Mucosa of descending colon (tissue), 3 donors: Measurements from ENCODE around the gene S100A9. TPM values are rescaled to one million over a fixed set of nuclear protein-coding genes. Genes with fewer than 3 reads are reported as not detected.

ENCODE experiments used
- ATAC-seq: fragments of 200-7000 bp; cut with Tn5 transposase; one replicate; pipeline ENCODE4 v1.9.1; 2020; ENCODE audit warnings: mild to moderate bottlenecking, moderate library complexity
- DNase-seq, 3 donors: peaks; one replicate each; pipeline ENCODE4 v3.0.0-alpha.2; 2020
- H3K36me3 ChIP-seq: fragments of 200-600 bp; one replicate; pipeline ENCODE4 v1.8.0; 2021; ENCODE audit warnings: low read depth, mild to moderate bottlenecking
- H3K4me1 ChIP-seq: fragments of 200-600 bp; one replicate; pipeline ENCODE4 v1.8.0; 2021; ENCODE audit warnings: low read depth, mild to moderate bottlenecking
- H3K4me3 ChIP-seq: fragments of 200-600 bp; one replicate; pipeline ENCODE4 v1.8.0; 2021; ENCODE audit warnings: mild to moderate bottlenecking
- H3K9me3 ChIP-seq: fragments of 200-600 bp; one replicate; pipeline ENCODE4 v1.8.0; 2021; ENCODE audit warnings: mild to moderate bottlenecking
- intact Hi-C, 2 donors: fragments of 100-400 bp; cut with DNase I in 1 of 2; cut with micrococcal nuclease in 1 of 2; formaldehyde crosslinking; loops; one replicate each; pipeline versions ENCODE4 v1.11.0 to v1.11.1; 2022; cut with DNase I, micrococcal nuclease
- long read RNA-seq, 2 donors: library from polyadenylated mRNA; unstranded; transcript quantifications; one replicate each; pipeline ENCODE4 v2.0.0, GENCODE V29; 2019 to 2021
- total RNA-seq, 3 donors: library from RNA; stranded (reverse); fragmentation: NEBNext Ultra II Directional in 2 of 3; extraction: Animal tissue kit (Norgen Biotek cat#: 25700) in 2 of 3; gene quantifications; one replicate each; pipeline versions ENCODE4 v1.2.1 to v1.2.4, GENCODE V29; 2021 to 2023
- TF ChIP-seq, protein P1 (sequence below): fragments of 200-600 bp; IDR thresholded peaks from one replicate; pipeline ENCODE4 v1.8.0; 2022; ENCODE audit warnings: antibody characterized with exemption, mild to moderate bottlenecking
- donor health status: DM: no; HTN: no; CAD: no; lungs with moderate emphysema.
- donor health status: DM: no; HTN: no; CAD: no.
- donor health status: DM: no; HTN: yes; CAD: no.

S100A9 gene
- total RNA-seq = 100 to 1,000 TPM in 1 of 3 donors, 10 to 100 TPM in 1, 1 to 10 TPM in 1; 5.5 to 151 (median 75.0) TPM
- long read RNA-seq, donor 1, transcript S100A9-201 (3 exons, 577 nt) = major isoform, 5 of 7 reads
- long read RNA-seq, donor 1, partial matches to known transcripts = 2 of 7 reads
- long read RNA-seq, donor 1, other reads (novel, unspliced or antisense) = 0 of 7 reads
- long read RNA-seq, donor 2, transcript S100A9-201 (3 exons, 577 nt) = major isoform, 21 of 27 reads
- long read RNA-seq, donor 2, partial matches to known transcripts = 6 of 27 reads
- long read RNA-seq, donor 2, other reads (novel, unspliced or antisense) = 0 of 27 reads

DNA sequence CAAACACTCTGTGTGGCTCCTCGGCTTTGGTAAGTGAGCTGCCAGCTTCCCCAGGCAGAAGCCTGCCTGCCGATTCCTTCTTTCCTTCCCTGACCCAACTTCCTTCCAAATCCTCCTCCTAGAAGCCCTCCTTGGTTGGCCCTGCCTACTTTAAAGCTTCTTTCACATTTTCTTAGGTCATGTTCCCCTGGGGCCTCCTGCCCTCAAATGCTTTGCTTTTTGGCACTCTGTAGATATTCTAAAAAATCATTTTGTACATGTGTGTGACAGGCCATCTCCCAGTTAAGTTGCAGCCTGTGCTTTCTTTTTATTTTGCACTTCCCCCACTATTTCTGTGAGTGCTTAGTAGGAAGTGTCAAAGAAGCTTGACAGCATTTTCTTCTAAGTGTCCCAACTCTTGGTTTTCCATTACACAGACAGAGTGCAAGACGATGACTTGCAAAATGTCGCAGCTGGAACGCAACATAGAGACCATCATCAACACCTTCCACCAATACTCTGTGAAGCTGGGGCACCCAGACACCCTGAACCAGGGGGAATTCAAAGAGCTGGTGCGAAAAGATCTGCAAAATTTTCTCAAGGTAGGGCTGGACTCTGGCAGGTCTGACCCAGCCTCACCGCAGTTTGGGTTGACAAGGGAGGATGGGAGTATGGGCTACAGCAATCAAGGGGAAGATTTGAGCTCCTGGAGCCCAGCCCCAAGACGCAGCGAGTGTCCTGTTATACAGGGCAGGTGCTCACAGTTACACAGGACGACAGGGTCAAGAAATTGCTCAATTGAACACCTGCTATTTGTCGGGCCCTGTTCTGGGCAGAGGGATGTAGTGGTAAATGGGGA lies at the start of gene S100A9:
Gene S100A9 (plus strand): TSS at position 2 of the 838 bp plus-strand sequence. CDS start 430 bp downstream, at position 432.
- ATAC-seq = no peak
- Histone ChIP-seq H3K4me1 (no peaks in the 10 kb centered on the region), H3K9me3 (no peaks in the 10 kb centered on the region), H3K4me3 (no peak within 1 kb of the TSS), H3K36me3 (no peaks in the 10 kb centered on the region)
- TF ChIP-seq, protein P1, sequence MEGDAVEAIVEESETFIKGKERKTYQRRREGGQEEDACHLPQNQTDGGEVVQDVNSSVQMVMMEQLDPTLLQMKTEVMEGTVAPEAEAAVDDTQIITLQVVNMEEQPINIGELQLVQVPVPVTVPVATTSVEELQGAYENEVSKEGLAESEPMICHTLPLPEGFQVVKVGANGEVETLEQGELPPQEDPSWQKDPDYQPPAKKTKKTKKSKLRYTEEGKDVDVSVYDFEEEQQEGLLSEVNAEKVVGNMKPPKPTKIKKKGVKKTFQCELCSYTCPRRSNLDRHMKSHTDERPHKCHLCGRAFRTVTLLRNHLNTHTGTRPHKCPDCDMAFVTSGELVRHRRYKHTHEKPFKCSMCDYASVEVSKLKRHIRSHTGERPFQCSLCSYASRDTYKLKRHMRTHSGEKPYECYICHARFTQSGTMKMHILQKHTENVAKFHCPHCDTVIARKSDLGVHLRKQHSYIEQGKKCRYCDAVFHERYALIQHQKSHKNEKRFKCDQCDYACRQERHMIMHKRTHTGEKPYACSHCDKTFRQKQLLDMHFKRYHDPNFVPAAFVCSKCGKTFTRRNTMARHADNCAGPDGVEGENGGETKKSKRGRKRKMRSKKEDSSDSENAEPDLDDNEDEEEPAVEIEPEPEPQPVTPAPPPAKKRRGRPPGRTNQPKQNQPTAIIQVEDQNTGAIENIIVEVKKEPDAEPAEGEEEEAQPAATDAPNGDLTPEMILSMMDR = no peak
- intact Hi-C loops = loop anchor here in 1 of 2 donors (5.0 kb wide), 1 partner anchor 139 kb away; no protein-coding TSS in a partner anchor
- DNase-seq = no peak

DNA sequence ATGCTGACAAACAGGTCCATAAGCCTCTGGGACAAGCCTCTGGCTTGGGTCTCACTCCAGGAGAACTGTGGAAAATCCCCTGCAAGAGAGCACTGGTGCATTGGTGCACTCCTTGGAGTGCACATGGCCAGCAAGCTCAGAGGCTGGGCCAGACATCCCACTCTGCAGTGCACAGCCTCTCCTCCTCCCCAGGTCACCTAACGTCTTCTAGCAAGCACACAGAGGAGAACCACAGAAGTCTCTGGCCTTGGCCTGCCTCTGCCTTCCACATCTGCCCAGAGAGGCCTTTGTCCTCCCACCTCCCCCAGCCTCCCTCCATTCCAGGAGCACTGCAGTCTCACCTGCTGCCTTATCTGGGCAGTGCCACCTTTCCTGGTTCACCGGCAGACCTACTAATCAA lies 49.1 kb upstream of the S100A9 start:
- Histone ChIP-seq H3K4me3 (no peak overlapping the region), H3K36me3 (no peaks in the 10 kb centered on the region), H3K4me1 (no peaks in the 10 kb centered on the region), H3K9me3 (no peaks in the 10 kb centered on the region)
- DNase-seq = no peak
- intact Hi-C loops = no loop called here
- TF ChIP-seq, protein P1 = no peak
- no peak for ATAC-seq

DNA sequence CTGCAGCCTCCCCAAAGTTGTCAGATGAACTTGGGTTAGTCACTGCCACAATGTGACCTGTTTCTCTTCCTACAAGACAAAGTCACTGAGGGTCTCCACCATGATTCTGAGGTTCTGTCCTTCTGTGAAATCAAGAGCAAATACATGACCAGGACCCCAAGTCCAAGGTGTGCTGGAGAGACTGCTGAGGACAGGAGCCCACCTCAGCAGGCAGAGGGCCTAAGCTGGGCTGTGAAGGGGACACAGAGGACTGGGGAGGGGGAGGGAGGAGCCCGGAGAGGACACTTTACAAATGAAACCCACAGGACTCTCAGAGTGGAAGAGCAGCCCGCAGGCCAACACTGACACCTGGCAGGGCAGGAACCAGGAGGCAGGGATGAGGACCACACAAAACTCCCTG lies 48.2 kb upstream of the S100A9 start:
- no peaks in the 10 kb centered on the region for H3K4me1 ChIP-seq
- no peak overlapping the region for H3K4me3 ChIP-seq
- TF ChIP-seq, protein P1 = no peak
- no peaks in the 10 kb centered on the region for H3K36me3 ChIP-seq
- ATAC-seq = no peak
- intact Hi-C loops = no loop called here
- DNase-seq = no peak
- H3K9me3 ChIP-seq = no peaks in the 10 kb centered on the region

DNA sequence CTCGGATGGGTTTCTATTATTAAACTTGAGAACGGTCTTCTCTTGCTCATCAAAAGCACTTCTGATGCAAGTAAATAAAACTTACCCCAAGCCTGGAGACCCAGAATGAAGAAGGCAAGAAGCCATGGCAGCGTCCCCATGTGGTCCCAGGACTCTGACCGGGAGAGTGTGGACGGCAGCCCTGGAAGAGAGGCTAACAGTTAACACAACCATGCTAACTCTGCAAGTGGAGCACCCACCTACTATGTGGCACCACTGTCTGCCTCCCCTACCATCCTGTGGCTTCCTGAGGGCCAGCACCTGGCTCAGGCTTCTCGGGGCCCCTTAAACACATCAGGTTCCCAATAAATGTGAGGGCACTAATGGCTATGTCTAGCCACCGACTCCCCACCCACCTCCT lies 47.1 kb upstream of the S100A9 start:
- intact Hi-C loops = no loop called here
- no peak overlapping the region for H3K4me3 ChIP-seq
- no peaks in the 10 kb centered on the region for H3K9me3 ChIP-seq
- H3K36me3 ChIP-seq = no peaks in the 10 kb centered on the region
- TF ChIP-seq, protein P1 = no peak
- ATAC-seq (no peak), DNase-seq (no peak)
- no peaks in the 10 kb centered on the region for H3K4me1 ChIP-seq

DNA sequence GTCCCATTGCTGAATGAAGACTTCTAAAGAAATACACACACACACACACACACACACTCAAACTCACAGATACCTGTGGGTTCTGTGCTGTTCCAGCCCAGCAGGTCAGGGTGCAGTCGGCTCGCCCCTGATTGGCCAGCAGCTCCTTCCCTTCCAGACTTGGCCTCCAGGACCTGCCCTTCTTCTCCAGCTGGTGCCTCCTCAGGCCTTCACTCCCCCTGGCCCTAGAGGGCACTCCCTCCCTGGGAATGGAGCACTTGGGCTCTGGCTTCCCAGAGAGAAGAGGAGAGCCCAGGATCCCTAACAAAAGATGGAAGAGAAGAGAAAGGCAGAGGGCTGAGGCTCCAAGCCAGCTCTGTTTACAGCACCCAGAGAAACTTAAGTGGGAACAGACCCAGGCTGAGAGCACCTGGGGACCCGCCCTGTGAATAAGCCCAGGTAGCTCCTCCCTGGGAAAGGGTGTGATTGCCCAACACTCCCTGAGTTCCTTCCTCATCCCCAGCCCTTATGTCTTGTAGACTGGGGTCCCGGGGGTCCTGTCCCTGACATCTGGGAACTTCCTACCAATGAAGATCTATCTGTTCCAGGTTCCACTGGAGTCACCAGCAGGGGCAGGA lies 45.0 kb upstream of the S100A9 start, which contains the start of gene PGLYRP3:
Gene PGLYRP3 (minus strand): TSS at position 383 of the 617 bp plus-strand sequence. CDS start 2,287 bp downstream, outside the sequence.
- TF ChIP-seq, protein P1 = no peak
- no peaks in the 10 kb centered on the region for H3K9me3 ChIP-seq
- H3K4me3 ChIP-seq = no peak within 1 kb of the TSS
- no peaks in the 10 kb centered on the region for H3K36me3 ChIP-seq
- ATAC-seq (no peak), DNase-seq (no peak)
- no peaks in the 10 kb centered on the region for H3K4me1 ChIP-seq
- intact Hi-C loops = no loop called here
